HCT116 (cell line): Measurements from ENCODE around the gene SRCAP. TPM values are rescaled to one million over a fixed set of nuclear protein-coding genes. Genes with fewer than 3 reads are reported as not detected.

ENCODE experiments used
- ATAC-seq: fragments of 200-7000 bp; cut with Tn5 transposase; 2 replicates; pipeline ENCODE4 v1.9.1; 2020; ENCODE audit warnings: mild to moderate bottlenecking, moderate library complexity
- BruUV-seq: library from RNA; stranded (reverse); fragments of 400-500 nt; replicated peaks from 2 replicates; lab custom pipeline; 2021; lab: Mats Ljungman, UMichigan
- CTCF ChIA-PET: fragments of 300-600 bp; sonication (Branson Sonifier 250); formaldehyde crosslinking; loops from one replicate; lab custom pipeline; 2021; ENCODE audit warnings: antibody characterized with exemption; lab: Charles Lee
- POLR2A ChIA-PET: fragments of 300-600, 350-600 bp; sonication (Branson Sonifier 250); formaldehyde crosslinking; loops from one replicate; lab custom pipeline; 2021; ENCODE audit warnings: antibody characterized with exemption; lab: Charles Lee
- RAD21 ChIA-PET, 2 experiments: fragments of 300-600 bp; sonication (Branson Sonifier 250); formaldehyde crosslinking; loops; one replicate each; lab custom pipeline; 2023; ENCODE audit warnings: low total read pairs in 2 of 2; ENCODE audit not compliant: uncharacterized antibody in 2 of 2, unreplicated experiment in 2 of 2, low non-redundant PET in 1 of 2; lab: Charles Lee
- DNase-seq: peaks from one replicate; pipeline ENCODE4 v3.0.0-alpha.2; 2010; ENCODE audit warnings: low read depth, low spot score
- H2AFZ ChIP-seq: fragments of 200-600 bp; shearing (Covaris generic), sonication (generic); 2 replicates; pipeline ENCODE4 v1.6.1; 2017; ENCODE audit warnings: low read depth, mixed run types, mixed read lengths, antibody characterized with exemption, low read length; ENCODE audit not compliant: poor library complexity, severe bottlenecking
- H3K27ac ChIP-seq: 2 replicates; pipeline ENCODE4 v1.5.1; 2012; ENCODE audit warnings: low read depth, low read length
- H3K27me3 ChIP-seq: fragments of 200-600 bp; sonication (generic); 2 replicates; pipeline ENCODE4 v1.6.1; 2016; ENCODE audit warnings: mixed run types, low read length, mixed read lengths; ENCODE audit not compliant: insufficient read depth
- H3K36me3 ChIP-seq, 2 experiments: fragments of 200-500 bp in 1 of 2; fragments of 200-600 bp in 1 of 2; sonication (Bioruptor generic) in 1 of 2; sonication (generic) in 1 of 2; 2 replicates each; pipeline versions ENCODE4 v1.5.1 to v1.6.1; 2014 to 2016; ENCODE audit warnings: low read length in 2 of 2, inconsistent platforms in 1 of 2, mixed read lengths in 1 of 2, mixed run types in 1 of 2; ENCODE audit not compliant: insufficient read depth in 2 of 2, control insufficient read depth in 1 of 2
- H3K4me1 ChIP-seq, 2 experiments: fragments of 200-600 bp in 1 of 2; sonication (generic) in 1 of 2; 2 replicates each; pipeline versions ENCODE4 v1.5.1 to v1.6.1; 2012 to 2017; ENCODE audit warnings: low read length in 2 of 2, inconsistent platforms in 1 of 2, mild to moderate bottlenecking in 1 of 2, mixed read lengths in 1 of 2, mixed run types in 1 of 2, moderate library complexity in 1 of 2; ENCODE audit not compliant: insufficient read depth in 2 of 2, control insufficient read depth in 1 of 2
- H3K4me2 ChIP-seq: fragments of 200-600 bp; sonication (generic); 2 replicates; pipeline ENCODE4 v1.6.1; 2017; ENCODE audit warnings: mixed run types, low read length, mixed read lengths
- H3K4me3 ChIP-seq, 2 experiments: fragments of 200-600 bp in 1 of 2; sonication (generic) in 1 of 2; replicated peaks in 1 of 2; 2 replicates each; pipeline ENCODE4 v1.5.1; 2011 to 2016; ENCODE audit warnings: low read length in 2 of 2, control low read depth in 1 of 2, low read depth in 1 of 2, mild to moderate bottlenecking in 1 of 2, mixed read lengths in 1 of 2, mixed run types in 1 of 2
- H3K79me2 ChIP-seq: fragments of 200-600 bp; sonication (generic); 2 replicates; pipeline ENCODE4 v1.6.1; 2017; ENCODE audit warnings: mild to moderate bottlenecking, mixed run types, low read length, moderate library complexity, mixed read lengths; ENCODE audit not compliant: insufficient read depth
- H3K9ac ChIP-seq: fragments of 200-600 bp; sonication (generic); 2 replicates; pipeline ENCODE4 v1.6.1; 2016; ENCODE audit warnings: low read length, mixed read lengths
- H3K9me2 ChIP-seq: fragments of 200-600 bp; sonication (generic), shearing (Covaris generic); 2 replicates; pipeline ENCODE4 v1.6.1; 2017; ENCODE audit warnings: mixed run types, mild to moderate bottlenecking, moderate library complexity; ENCODE audit not compliant: insufficient read depth
- H3K9me3 ChIP-seq, 2 experiments: fragments of 200-500 bp in 1 of 2; fragments of 200-600 bp in 1 of 2; sonication (Bioruptor generic) in 1 of 2; sonication (generic) in 1 of 2; 2 replicates each; pipeline ENCODE4 v1.6.1; 2014 to 2017; ENCODE audit warnings: low read length in 2 of 2, mixed read lengths in 2 of 2, inconsistent platforms in 1 of 2, low read depth in 1 of 2, mild to moderate bottlenecking in 1 of 2, mixed run types in 1 of 2, moderate library complexity in 1 of 2; ENCODE audit not compliant: control insufficient read depth in 1 of 2, insufficient read depth in 1 of 2
- H4K20me1 ChIP-seq: fragments of 200-600 bp; sonication (generic), shearing (Covaris generic); 2 replicates; pipeline ENCODE4 v1.6.1; 2017; ENCODE audit warnings: mixed run types, mild to moderate bottlenecking, moderate library complexity; ENCODE audit not compliant: insufficient read depth
- CEBPB ChIP-seq: IDR thresholded peaks from 2 replicates; pipeline ENCODE4 v1.6.1; 2012; ENCODE audit warnings: low read depth
- EGR1 ChIP-seq: IDR thresholded peaks from 2 replicates; pipeline ENCODE4 v1.6.1; 2012; ENCODE audit warnings: low read depth
- EZH2phosphoT487 ChIP-seq: fragments of 200-600 bp; IDR thresholded peaks from 2 replicates; pipeline ENCODE4 v1.6.1; 2018; ENCODE audit warnings: antibody characterized with exemption, borderline replicate concordance
- FOSL1 ChIP-seq: IDR thresholded peaks from 2 replicates; pipeline ENCODE4 v1.6.1; 2012; ENCODE audit warnings: low read depth
- JUND ChIP-seq: IDR thresholded peaks from 2 replicates; pipeline ENCODE4 v1.6.1; 2012
- POLR2A ChIP-seq: IDR thresholded peaks from 2 replicates; pipeline ENCODE4 v1.7.0; 2011; ENCODE audit warnings: borderline replicate concordance; ENCODE audit not compliant: insufficient read depth, insufficient read length; ENCODE audit errors: extremely low read depth
- POLR2AphosphoS5 ChIP-seq: IDR thresholded peaks from 2 replicates; pipeline ENCODE4 v1.6.1; 2011; ENCODE audit warnings: mild to moderate bottlenecking, low read depth, low read length, moderate library complexity
- RAD21 ChIP-seq: IDR thresholded peaks from 2 replicates; pipeline ENCODE4 v1.6.1; 2012; ENCODE audit warnings: low read depth, mild to moderate bottlenecking
- SIN3A ChIP-seq: IDR thresholded peaks from 2 replicates; pipeline ENCODE4 v1.6.1; 2012; ENCODE audit warnings: low read depth
- SRF ChIP-seq: IDR thresholded peaks from 2 replicates; pipeline ENCODE4 v1.6.1; 2012; ENCODE audit warnings: low read depth
- TCF7L2 ChIP-seq: IDR thresholded peaks from 2 replicates; pipeline ENCODE4 v1.7.0; 2011; ENCODE audit warnings: borderline replicate concordance, inconsistent platforms; ENCODE audit not compliant: insufficient read depth, insufficient read length; ENCODE audit errors: extremely low read depth
- ZFX ChIP-seq: fragments of 450-650 bp; IDR thresholded peaks from 2 replicates; pipeline ENCODE4 v1.6.1; 2017
- ZNF274 ChIP-seq: fragments of 200-500 bp; sonication (Bioruptor generic); IDR thresholded peaks from 2 replicates; pipeline ENCODE4 v1.6.1; 2014; ENCODE audit warnings: mild to moderate bottlenecking, low read depth, low read length, inconsistent platforms
- intact Hi-C: fragments of 100-400 bp; cut with micrococcal nuclease; formaldehyde crosslinking; loops from 2 replicates; pipeline ENCODE4 v1.10.0; 2022
- total RNA-seq: library from RNA; stranded (reverse); gene quantifications from one replicate; pipeline ENCODE4 v1.2.1, GENCODE V29; 2021; ENCODE audit not compliant: unreplicated experiment
- TF ChIP-seq, protein P1 (sequence below), 3 experiments: fragments of 200-600 bp in 1 of 3; sonication (generic) in 1 of 3; IDR thresholded peaks in 2 of 3; conservative IDR thresholded peaks in 1 of 3; 2 replicates each; pipeline ENCODE4 v1.5.1; 2012 to 2017; ENCODE audit warnings: low read depth in 2 of 3, low read length in 2 of 3, antibody characterized with exemption in 1 of 3, borderline replicate concordance in 1 of 3, control low read depth in 1 of 3, mild to moderate bottlenecking in 1 of 3, mixed read lengths in 1 of 3, mixed run types in 1 of 3, moderate library complexity in 1 of 3; ENCODE audit not compliant: insufficient read depth in 1 of 3
- TF ChIP-seq, protein P2 (sequence below): IDR thresholded peaks from 2 replicates; pipeline ENCODE4 v1.6.1; 2012
- TF ChIP-seq, protein P3 (sequence below): IDR thresholded peaks from 2 replicates; pipeline ENCODE4 v1.6.1; 2011; ENCODE audit warnings: mild to moderate bottlenecking, low read length, moderate library complexity; ENCODE audit not compliant: insufficient replicate concordance; ENCODE audit errors: extremely low read depth

SRCAP gene
- total RNA-seq, 1 experiment from 2014 or later: 59.6 TPM

DNA sequence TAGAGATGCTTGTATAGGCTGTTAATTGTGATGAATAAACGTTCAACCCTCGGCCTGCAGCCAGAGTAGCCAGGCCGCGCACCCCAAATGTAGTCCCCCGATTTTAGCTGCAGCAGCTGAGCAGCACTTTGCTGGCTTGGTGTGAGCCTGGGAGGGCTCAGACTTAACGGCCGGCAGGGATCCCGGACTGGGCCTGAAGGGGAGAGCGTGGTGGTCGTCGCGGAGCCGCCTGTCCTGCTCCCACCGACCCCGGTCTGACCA, 76.1 kb downstream of the SRCAP start:
- Histone ChIP-seq H3K9me2 (no peaks in the 10 kb centered on the region), H3K4me2 (peak overlapping the region; percentile 80), H3K27ac (peak overlapping the region; percentile 90), H3K36me3 (peaks cover 9 to 23% of the 10 kb centered on the region in 2 experiments), H3K4me3 (peak overlapping the region; percentile 59 to 66; a peak in 3 of 4 replicates), H3K9me3 (no peaks in the 10 kb centered on the region), H4K20me1 (no peaks in the 10 kb centered on the region), H3K79me2 (no peaks in the 10 kb centered on the region), H3K9ac (peak overlapping the region; percentile 84; the same call in 1 of the 2 replicates), H2AFZ (no peak overlapping the region), H3K4me1 (peaks cover 0 to 11% of the 10 kb centered on the region in 2 experiments; a peak in 2 of 4 replicates), H3K27me3 (no peaks in the 10 kb centered on the region)
- ChIA-PET RAD21 (no interaction called here), POLR2A (interaction anchor here (1.1 kb wide), 1 partner anchor 30 kb away, joined by 3 read pairs; no protein-coding TSS in a partner anchor), CTCF (no interaction called here)
- TF ChIP-seq POLR2AphosphoS5: no peak
- TF ChIP-seq, protein P1, sequence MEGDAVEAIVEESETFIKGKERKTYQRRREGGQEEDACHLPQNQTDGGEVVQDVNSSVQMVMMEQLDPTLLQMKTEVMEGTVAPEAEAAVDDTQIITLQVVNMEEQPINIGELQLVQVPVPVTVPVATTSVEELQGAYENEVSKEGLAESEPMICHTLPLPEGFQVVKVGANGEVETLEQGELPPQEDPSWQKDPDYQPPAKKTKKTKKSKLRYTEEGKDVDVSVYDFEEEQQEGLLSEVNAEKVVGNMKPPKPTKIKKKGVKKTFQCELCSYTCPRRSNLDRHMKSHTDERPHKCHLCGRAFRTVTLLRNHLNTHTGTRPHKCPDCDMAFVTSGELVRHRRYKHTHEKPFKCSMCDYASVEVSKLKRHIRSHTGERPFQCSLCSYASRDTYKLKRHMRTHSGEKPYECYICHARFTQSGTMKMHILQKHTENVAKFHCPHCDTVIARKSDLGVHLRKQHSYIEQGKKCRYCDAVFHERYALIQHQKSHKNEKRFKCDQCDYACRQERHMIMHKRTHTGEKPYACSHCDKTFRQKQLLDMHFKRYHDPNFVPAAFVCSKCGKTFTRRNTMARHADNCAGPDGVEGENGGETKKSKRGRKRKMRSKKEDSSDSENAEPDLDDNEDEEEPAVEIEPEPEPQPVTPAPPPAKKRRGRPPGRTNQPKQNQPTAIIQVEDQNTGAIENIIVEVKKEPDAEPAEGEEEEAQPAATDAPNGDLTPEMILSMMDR (IDR thresholded peaks at IDR 0.05 in 2 of 3, conservative IDR thresholded peaks at IDR 0.05 in 1 of 3; ENCODE audit: borderline replicate concordance in 1 of 3, insufficient read depth in 1 of 3, low read depth in 2 of 3, low read length in 2 of 3): no peak
- TF ChIP-seq EZH2phosphoT487: no peak
- TF ChIP-seq TCF7L2: no peak
- TF ChIP-seq ZFX: no peak
- no peak for TF ChIP-seq POLR2A
- TF ChIP-seq, protein P2, sequence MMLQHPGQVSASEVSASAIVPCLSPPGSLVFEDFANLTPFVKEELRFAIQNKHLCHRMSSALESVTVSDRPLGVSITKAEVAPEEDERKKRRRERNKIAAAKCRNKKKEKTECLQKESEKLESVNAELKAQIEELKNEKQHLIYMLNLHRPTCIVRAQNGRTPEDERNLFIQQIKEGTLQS: no peak
- TF ChIP-seq JUND: no peak
- no peak for TF ChIP-seq FOSL1
- no peak for TF ChIP-seq SIN3A
- TF ChIP-seq CEBPB: no peak
- TF ChIP-seq ZNF274: no peak
- TF ChIP-seq, protein P3, sequence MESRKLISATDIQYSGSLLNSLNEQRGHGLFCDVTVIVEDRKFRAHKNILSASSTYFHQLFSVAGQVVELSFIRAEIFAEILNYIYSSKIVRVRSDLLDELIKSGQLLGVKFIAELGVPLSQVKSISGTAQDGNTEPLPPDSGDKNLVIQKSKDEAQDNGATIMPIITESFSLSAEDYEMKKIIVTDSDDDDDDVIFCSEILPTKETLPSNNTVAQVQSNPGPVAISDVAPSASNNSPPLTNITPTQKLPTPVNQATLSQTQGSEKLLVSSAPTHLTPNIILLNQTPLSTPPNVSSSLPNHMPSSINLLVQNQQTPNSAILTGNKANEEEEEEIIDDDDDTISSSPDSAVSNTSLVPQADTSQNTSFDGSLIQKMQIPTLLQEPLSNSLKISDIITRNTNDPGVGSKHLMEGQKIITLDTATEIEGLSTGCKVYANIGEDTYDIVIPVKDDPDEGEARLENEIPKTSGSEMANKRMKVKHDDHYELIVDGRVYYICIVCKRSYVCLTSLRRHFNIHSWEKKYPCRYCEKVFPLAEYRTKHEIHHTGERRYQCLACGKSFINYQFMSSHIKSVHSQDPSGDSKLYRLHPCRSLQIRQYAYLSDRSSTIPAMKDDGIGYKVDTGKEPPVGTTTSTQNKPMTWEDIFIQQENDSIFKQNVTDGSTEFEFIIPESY: no peak
- no peak for TF ChIP-seq SRF
- no peak for TF ChIP-seq RAD21
- no peak for TF ChIP-seq EGR1
- ATAC-seq: no peak
- no TSS peak for BruUV-seq
- intact Hi-C loops: no loop called here
- no peak for DNase-seq
